CD14-positive monocyte (primary cell): ENCODE data around the gene C4orf51. TPM values are rescaled to one million over a fixed set of nuclear protein-coding genes. Genes with fewer than 3 reads are reported as not detected.
"Not testable (repeated sequence)": the region's sequence is repeated elsewhere in the genome, so short reads cannot be mapped to it uniquely, and the experiment has no call there.

Experiments
- DNase-seq, 3 donors: peaks; one replicate each; pipeline ENCODE4 v3.0.0-alpha.2; 2011 to 2022
- H2AFZ ChIP-seq: 2 replicates; pipeline ENCODE4 v1.6.0; 2012; ENCODE audit warnings: mild to moderate bottlenecking, low read depth, low read length, inconsistent platforms; ENCODE audit not compliant: insufficient read depth, poor library complexity, severe bottlenecking
- H3K27ac ChIP-seq, 2 donors: 1 replicate in 1 of 2; 2 replicates in 1 of 2; pipeline ENCODE4 v1.5.1; 2012 to 2013; ENCODE audit warnings: low read length in 2 of 2, control low read depth in 1 of 2, inconsistent platforms in 1 of 2, low read depth in 1 of 2, mild to moderate bottlenecking in 1 of 2
- H3K27me3 ChIP-seq, 2 donors: one replicate each; pipeline versions ENCODE4 v1.6.0 to v1.6.1; 2011 to 2013; ENCODE audit warnings: low read length in 2 of 2; ENCODE audit not compliant: control insufficient read depth in 2 of 2, insufficient read depth in 2 of 2
- H3K36me3 ChIP-seq, 2 donors: replicated peaks in 1 of 2; 1 replicate in 1 of 2; 2 replicates in 1 of 2; pipeline versions ENCODE4 v1.5.1 to v1.6.1; 2012 to 2013; ENCODE audit warnings: low read length in 2 of 2, control low read depth in 1 of 2, inconsistent platforms in 1 of 2, mild to moderate bottlenecking in 1 of 2; ENCODE audit not compliant: insufficient read depth in 2 of 2, control insufficient read depth in 1 of 2
- H3K4me1 ChIP-seq, 2 donors: 1 replicate in 1 of 2; 2 replicates in 1 of 2; pipeline versions ENCODE4 v1.5.1 to v1.6.1; 2012 to 2013; ENCODE audit warnings: low read length in 2 of 2, control low read depth in 1 of 2, inconsistent platforms in 1 of 2, mild to moderate bottlenecking in 1 of 2, moderate library complexity in 1 of 2; ENCODE audit not compliant: insufficient read depth in 2 of 2, control insufficient read depth in 1 of 2
- H3K4me2 ChIP-seq: replicated peaks from 2 replicates; pipeline ENCODE3; 2012; ENCODE audit warnings: low read length, moderate library complexity, mild to moderate bottlenecking; ENCODE audit not compliant: poor library complexity, severe bottlenecking; ENCODE audit errors: extremely low read depth
- H3K4me3 ChIP-seq, 3 experiments: fragments of 200-600 bp in 1 of 3; sonication (generic) in 1 of 3; replicated peaks in 1 of 3; 1 replicate in 2 of 3; 2 replicates in 1 of 3; pipeline ENCODE4 v1.5.1; 2011 to 2013; ENCODE audit warnings: low read length in 3 of 3, mild to moderate bottlenecking in 3 of 3, control low read depth in 2 of 3, low read depth in 2 of 3, inconsistent platforms in 1 of 3, moderate library complexity in 1 of 3
- H3K79me2 ChIP-seq: 2 replicates; pipeline ENCODE4 v1.6.0; 2012; ENCODE audit warnings: mild to moderate bottlenecking, control low read depth, inconsistent platforms, low read length, moderate library complexity; ENCODE audit not compliant: insufficient read depth
- H3K9ac ChIP-seq: 2 replicates; pipeline ENCODE4 v1.6.0; 2017; ENCODE audit warnings: low read length, mild to moderate bottlenecking; ENCODE audit not compliant: insufficient read depth, poor library complexity, severe bottlenecking
- H3K9me3 ChIP-seq, 2 donors: replicated peaks in 1 of 2; 1 replicate in 1 of 2; 2 replicates in 1 of 2; pipeline versions ENCODE4 v1.5.1 to v1.6.1; 2012 to 2013; ENCODE audit warnings: low read length in 2 of 2, control low read depth in 1 of 2; ENCODE audit not compliant: control insufficient read depth in 1 of 2, insufficient read depth in 1 of 2
- H4K20me1 ChIP-seq: 2 replicates; pipeline ENCODE4 v1.6.0; 2012; ENCODE audit warnings: mild to moderate bottlenecking, low read length, control low read depth, moderate library complexity; ENCODE audit not compliant: insufficient read depth
- H3K27ac Mint-ChIP-seq, 7 donors: one replicate each; pipeline ENCODE4 v1.8.0; 2020; ENCODE audit warnings: mild to moderate bottlenecking in 7 of 7, mixed read lengths in 7 of 7, moderate library complexity in 6 of 7, inconsistent platforms in 2 of 7
- H3K27me3 Mint-ChIP-seq, 3 donors: one replicate each; pipeline ENCODE4 v1.8.0; 2021 to 2022; ENCODE audit warnings: low read depth in 3 of 3, mild to moderate bottlenecking in 3 of 3, mixed read lengths in 3 of 3, moderate library complexity in 3 of 3, inconsistent platforms in 1 of 3
- H3K36me3 Mint-ChIP-seq, 2 donors: one replicate each; pipeline ENCODE4 v1.8.0; 2020; ENCODE audit warnings: mixed read lengths in 2 of 2, inconsistent platforms in 1 of 2, mild to moderate bottlenecking in 1 of 2
- H3K4me1 Mint-ChIP-seq: one replicate; pipeline ENCODE4 v1.8.0; 2020; ENCODE audit warnings: mild to moderate bottlenecking, mixed read lengths
- H3K4me3 Mint-ChIP-seq, 2 donors: one replicate each; pipeline ENCODE4 v1.8.0; 2020; ENCODE audit warnings: mild to moderate bottlenecking in 2 of 2, mixed read lengths in 2 of 2, moderate library complexity in 1 of 2
- H3K9me3 Mint-ChIP-seq, 7 donors: one replicate each; pipeline ENCODE4 v1.8.0; 2020 to 2022; ENCODE audit warnings: mixed read lengths in 7 of 7, mild to moderate bottlenecking in 6 of 7, moderate library complexity in 6 of 7, inconsistent platforms in 2 of 7
- WGBS: methylation state at CpG from one replicate; pipeline ENCODE4 v1.1.5; 2013; ENCODE audit warnings: missing lambda C conversion rate; ENCODE audit not compliant: insufficient coverage; 5-methylcytosine and 5-hydroxymethylcytosine counted together
- intact Hi-C, 2 donors: fragments of 100-400 bp; cut with micrococcal nuclease; formaldehyde crosslinking; loops; one replicate each; pipeline versions ENCODE4 v1.15.0 to v1.15.1; 2023
- polyA plus RNA-seq, 3 donors: library from polyadenylated mRNA; depleted of rRNA in 1 of 3; unstranded in 2 of 3; stranded (reverse) in 1 of 3; fragments of 300-500 nt in 2 of 3; fragments of >200 nt in 1 of 3; fragmentation: Illumina TruSeq in 2 of 3; gene quantifications; 1 replicate in 2 of 3; 2 replicates in 1 of 3; pipeline ENCODE4 v1.2.3, GENCODE V29; 2012 to 2021
- TF ChIP-seq, protein P1 (sequence below): fragments of 200-600 bp; IDR thresholded peaks from one replicate; pipeline ENCODE4 v1.8.0; 2022; ENCODE audit warnings: antibody characterized with exemption, mild to moderate bottlenecking

The C4orf51 gene
- polyA plus RNA-seq, 3 donors = not detected

DNA sequence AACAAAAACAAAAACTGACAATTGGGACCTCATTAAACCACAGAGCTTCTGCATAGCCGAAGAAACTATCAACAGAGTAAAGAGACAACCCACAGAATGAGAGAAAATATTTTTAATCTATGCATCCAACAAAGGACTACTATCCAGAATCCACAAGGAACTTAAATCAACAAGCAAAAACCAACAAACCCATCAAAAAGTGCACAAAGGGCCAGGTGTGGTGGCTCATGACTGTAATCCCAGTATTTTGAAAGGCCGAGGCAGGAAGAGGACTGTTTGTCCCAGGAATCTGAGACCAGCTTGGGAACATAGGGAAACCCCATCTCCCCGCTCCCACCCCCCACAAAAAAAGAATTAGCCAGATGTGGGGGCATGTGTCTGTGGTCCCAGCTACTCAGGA lies 10.7 kb downstream of the C4orf51 start:
- WGBS = no CpG with 5 or more reads among the region's 3 CpGs
- peaks cover 2 to 4% (median 3%) of the 10 kb centered on the region in 3 donors for H3K27me3 Mint-ChIP-seq
- Histone ChIP-seq H3K4me3 (no peak overlapping the region), H3K9me3 (no peaks in the 10 kb centered on the region), H3K4me1 (no peaks in the 10 kb centered on the region), H3K36me3 (no peaks in the 10 kb centered on the region), H3K27me3 (no peaks in the 10 kb centered on the region), H3K4me2 (no peak overlapping the region), H2AFZ (no peak overlapping the region), H3K9ac (no peak overlapping the region), H4K20me1 (no peaks in the 10 kb centered on the region), H3K79me2 (no peaks in the 10 kb centered on the region), H3K27ac (no peak overlapping the region)
- H3K4me3 Mint-ChIP-seq = no peak overlapping the region
- peaks cover 0 to 6% (median 0%) of the 10 kb centered on the region in 7 donors for H3K9me3 Mint-ChIP-seq
- no peak for DNase-seq
- no peak overlapping the region for H3K27ac Mint-ChIP-seq
- intact Hi-C loops = no loop called here
- TF ChIP-seq, protein P1, sequence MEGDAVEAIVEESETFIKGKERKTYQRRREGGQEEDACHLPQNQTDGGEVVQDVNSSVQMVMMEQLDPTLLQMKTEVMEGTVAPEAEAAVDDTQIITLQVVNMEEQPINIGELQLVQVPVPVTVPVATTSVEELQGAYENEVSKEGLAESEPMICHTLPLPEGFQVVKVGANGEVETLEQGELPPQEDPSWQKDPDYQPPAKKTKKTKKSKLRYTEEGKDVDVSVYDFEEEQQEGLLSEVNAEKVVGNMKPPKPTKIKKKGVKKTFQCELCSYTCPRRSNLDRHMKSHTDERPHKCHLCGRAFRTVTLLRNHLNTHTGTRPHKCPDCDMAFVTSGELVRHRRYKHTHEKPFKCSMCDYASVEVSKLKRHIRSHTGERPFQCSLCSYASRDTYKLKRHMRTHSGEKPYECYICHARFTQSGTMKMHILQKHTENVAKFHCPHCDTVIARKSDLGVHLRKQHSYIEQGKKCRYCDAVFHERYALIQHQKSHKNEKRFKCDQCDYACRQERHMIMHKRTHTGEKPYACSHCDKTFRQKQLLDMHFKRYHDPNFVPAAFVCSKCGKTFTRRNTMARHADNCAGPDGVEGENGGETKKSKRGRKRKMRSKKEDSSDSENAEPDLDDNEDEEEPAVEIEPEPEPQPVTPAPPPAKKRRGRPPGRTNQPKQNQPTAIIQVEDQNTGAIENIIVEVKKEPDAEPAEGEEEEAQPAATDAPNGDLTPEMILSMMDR = no peak
- H3K36me3 Mint-ChIP-seq = no peaks in the 10 kb centered on the region
- H3K4me1 Mint-ChIP-seq = no peaks in the 10 kb centered on the region

DNA sequence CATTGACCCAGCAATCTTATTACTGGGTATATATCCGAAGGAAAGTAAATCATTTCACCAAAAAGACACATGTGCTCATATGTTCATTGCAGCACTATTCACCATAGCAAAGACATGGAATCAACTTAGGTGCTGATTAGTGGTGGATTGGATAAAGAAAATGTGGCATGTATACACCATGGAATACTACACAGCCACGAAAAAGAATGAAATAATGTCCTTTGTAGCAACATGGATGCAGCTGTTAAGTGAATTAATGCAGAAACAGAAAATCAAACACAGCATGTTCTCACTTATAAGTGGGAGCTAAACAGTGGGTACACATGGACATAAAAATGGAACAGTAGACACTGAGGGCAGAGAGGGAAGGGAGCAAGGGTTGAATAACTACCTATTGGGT lies 11.5 kb downstream of the C4orf51 start:
- H3K36me3 ChIP-seq, H3K4me1 Mint-ChIP-seq, H3K4me2 ChIP-seq, H2AFZ ChIP-seq, H3K4me3 ChIP-seq, H3K4me1 ChIP-seq, H3K9me3 Mint-ChIP-seq, H3K27me3 Mint-ChIP-seq, H3K27me3 ChIP-seq, H3K27ac ChIP-seq, H3K79me2 ChIP-seq, intact Hi-C loops, H3K9me3 ChIP-seq, H3K9ac ChIP-seq, H4K20me1 ChIP-seq, H3K4me3 Mint-ChIP-seq, H3K27ac Mint-ChIP-seq, H3K36me3 Mint-ChIP-seq, DNase-seq: not testable (repeated sequence)
- WGBS = no CpG with 5 or more reads among the region's 2 CpGs
